ENCODE measurements around the gene TBC1D3B. TPM values are rescaled to one million over a fixed set of nuclear protein-coding genes. Genes with fewer than 3 reads are reported as not detected.

Gene TBC1D3B
- total and polyA plus RNA-seq, 10 of the 15 experiments (the other 5 are each of a cell fraction or from before 2014, with no cell fraction given) = 0.67 to 8.5 (median 1.7) TPM; not detected in 2

DNA sequence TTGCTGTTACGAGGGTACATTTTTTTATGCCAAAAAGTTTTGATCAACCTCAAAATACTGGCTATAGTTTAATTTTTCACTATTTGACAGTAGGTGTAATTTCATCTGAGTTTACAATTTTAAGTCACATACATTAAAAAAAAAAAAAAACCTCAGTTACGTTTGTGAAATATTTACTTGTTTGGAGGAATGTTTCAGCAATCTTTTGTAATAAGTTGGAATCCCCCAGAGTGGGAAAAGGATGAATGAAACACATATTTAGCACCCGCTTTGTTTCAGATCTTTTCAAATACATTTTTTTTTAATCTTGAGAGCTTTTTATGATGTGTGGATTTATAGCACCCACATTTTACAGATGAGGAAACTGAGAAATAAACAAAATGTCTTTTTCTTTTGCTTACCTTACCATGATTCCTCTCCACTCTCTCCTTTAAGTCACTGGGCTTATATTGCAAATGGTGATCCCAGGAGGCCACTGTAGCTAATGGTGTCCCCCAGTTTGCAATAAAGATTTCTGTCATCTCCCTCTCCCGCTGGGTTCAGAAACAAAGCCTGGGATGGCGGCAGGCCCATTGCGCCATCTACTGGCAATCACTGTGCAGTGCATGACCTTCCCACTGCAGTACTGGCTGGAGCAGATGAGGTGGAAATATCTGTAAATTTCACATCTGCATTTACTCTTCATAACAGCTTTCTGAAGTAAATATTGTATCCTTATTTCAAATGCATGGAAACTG, 27.7 kb downstream of the TBC1D3B start (continued):
- TF ChIP-seq, protein P1, sequence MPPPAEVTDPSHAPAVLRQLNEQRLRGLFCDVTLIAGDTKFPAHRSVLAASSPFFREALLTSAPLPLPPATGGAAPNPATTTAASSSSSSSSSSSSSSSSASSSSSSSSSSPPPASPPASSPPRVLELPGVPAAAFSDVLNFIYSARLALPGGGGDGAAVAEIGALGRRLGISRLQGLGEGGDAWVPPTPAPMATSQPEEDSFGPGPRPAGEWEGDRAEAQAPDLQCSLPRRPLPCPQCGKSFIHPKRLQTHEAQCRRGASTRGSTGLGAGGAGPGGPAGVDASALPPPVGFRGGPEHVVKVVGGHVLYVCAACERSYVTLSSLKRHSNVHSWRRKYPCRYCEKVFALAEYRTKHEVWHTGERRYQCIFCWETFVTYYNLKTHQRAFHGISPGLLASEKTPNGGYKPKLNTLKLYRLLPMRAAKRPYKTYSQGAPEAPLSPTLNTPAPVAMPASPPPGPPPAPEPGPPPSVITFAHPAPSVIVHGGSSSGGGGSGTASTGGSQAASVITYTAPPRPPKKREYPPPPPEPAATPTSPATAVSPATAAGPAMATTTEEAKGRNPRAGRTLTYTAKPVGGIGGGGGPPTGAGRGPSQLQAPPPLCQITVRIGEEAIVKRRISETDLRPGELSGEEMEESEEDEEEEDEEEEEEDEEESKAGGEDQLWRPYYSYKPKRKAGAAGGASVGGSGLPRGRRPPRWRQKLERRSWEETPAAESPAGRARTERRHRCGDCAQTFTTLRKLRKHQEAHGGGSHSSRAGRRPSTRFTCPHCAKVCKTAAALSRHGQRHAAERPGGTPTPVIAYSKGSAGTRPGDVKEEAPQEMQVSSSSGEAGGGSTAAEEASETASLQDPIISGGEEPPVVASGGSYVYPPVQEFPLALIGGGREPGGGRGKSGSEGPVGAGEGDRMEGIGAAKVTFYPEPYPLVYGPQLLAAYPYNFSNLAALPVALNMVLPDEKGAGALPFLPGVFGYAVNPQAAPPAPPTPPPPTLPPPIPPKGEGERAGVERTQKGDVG (CRISPR knock-in tag; IDR thresholded peaks at IDR 0.05) = no peak
- TF ChIP-seq BMI1 (IDR thresholded peaks at IDR 0.05; ENCODE audit: borderline replicate concordance) = no peak
- TF ChIP-seq TCF3 (IDR thresholded peaks at IDR 0.05; ENCODE audit: borderline replicate concordance, insufficient read depth, low read depth, low read length) = no peak
- TF ChIP-seq, protein P2, sequence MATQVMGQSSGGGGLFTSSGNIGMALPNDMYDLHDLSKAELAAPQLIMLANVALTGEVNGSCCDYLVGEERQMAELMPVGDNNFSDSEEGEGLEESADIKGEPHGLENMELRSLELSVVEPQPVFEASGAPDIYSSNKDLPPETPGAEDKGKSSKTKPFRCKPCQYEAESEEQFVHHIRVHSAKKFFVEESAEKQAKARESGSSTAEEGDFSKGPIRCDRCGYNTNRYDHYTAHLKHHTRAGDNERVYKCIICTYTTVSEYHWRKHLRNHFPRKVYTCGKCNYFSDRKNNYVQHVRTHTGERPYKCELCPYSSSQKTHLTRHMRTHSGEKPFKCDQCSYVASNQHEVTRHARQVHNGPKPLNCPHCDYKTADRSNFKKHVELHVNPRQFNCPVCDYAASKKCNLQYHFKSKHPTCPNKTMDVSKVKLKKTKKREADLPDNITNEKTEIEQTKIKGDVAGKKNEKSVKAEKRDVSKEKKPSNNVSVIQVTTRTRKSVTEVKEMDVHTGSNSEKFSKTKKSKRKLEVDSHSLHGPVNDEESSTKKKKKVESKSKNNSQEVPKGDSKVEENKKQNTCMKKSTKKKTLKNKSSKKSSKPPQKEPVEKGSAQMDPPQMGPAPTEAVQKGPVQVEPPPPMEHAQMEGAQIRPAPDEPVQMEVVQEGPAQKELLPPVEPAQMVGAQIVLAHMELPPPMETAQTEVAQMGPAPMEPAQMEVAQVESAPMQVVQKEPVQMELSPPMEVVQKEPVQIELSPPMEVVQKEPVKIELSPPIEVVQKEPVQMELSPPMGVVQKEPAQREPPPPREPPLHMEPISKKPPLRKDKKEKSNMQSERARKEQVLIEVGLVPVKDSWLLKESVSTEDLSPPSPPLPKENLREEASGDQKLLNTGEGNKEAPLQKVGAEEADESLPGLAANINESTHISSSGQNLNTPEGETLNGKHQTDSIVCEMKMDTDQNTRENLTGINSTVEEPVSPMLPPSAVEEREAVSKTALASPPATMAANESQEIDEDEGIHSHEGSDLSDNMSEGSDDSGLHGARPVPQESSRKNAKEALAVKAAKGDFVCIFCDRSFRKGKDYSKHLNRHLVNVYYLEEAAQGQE (IDR thresholded peaks at IDR 0.05; ENCODE audit: low read depth, low read length) = no peak
- TF ChIP-seq CREB1 (IDR thresholded peaks at IDR 0.05; ENCODE audit: low read depth) = no peak
- no peak for TF ChIP-seq KLF5 (IDR thresholded peaks at IDR 0.05; ENCODE audit: partially characterized antibody)
- peak; percentile 34; the same call in 1 of the 2 replicates for TF ChIP-seq PAX5 (IDR thresholded peaks at IDR 0.05; ENCODE audit: borderline replicate concordance, low read depth, low read length)
- TF ChIP-seq, protein P3, sequence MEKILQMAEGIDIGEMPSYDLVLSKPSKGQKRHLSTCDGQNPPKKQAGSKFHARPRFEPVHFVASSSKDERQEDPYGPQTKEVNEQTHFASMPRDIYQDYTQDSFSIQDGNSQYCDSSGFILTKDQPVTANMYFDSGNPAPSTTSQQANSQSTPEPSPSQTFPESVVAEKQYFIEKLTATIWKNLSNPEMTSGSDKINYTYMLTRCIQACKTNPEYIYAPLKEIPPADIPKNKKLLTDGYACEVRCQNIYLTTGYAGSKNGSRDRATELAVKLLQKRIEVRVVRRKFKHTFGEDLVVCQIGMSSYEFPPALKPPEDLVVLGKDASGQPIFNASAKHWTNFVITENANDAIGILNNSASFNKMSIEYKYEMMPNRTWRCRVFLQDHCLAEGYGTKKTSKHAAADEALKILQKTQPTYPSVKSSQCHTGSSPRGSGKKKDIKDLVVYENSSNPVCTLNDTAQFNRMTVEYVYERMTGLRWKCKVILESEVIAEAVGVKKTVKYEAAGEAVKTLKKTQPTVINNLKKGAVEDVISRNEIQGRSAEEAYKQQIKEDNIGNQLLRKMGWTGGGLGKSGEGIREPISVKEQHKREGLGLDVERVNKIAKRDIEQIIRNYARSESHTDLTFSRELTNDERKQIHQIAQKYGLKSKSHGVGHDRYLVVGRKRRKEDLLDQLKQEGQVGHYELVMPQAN (conservative IDR thresholded peaks at IDR 0.05) = no peak
- TF ChIP-seq, protein P4, sequence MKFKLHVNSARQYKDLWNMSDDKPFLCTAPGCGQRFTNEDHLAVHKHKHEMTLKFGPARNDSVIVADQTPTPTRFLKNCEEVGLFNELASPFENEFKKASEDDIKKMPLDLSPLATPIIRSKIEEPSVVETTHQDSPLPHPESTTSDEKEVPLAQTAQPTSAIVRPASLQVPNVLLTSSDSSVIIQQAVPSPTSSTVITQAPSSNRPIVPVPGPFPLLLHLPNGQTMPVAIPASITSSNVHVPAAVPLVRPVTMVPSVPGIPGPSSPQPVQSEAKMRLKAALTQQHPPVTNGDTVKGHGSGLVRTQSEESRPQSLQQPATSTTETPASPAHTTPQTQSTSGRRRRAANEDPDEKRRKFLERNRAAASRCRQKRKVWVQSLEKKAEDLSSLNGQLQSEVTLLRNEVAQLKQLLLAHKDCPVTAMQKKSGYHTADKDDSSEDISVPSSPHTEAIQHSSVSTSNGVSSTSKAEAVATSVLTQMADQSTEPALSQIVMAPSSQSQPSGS (IDR thresholded peaks at IDR 0.05; ENCODE audit: low read length) = no peak
- no peak for TF ChIP-seq WRNIP1 (IDR thresholded peaks at IDR 0.05; ENCODE audit: borderline replicate concordance, low read depth, low read length)
- no peak for TF ChIP-seq FOXK2 (IDR thresholded peaks at IDR 0.05)
- no peak for TF ChIP-seq GATAD2B (conservative IDR thresholded peaks at IDR 0.05; ENCODE audit: low read depth)
- TF ChIP-seq, protein P5, sequence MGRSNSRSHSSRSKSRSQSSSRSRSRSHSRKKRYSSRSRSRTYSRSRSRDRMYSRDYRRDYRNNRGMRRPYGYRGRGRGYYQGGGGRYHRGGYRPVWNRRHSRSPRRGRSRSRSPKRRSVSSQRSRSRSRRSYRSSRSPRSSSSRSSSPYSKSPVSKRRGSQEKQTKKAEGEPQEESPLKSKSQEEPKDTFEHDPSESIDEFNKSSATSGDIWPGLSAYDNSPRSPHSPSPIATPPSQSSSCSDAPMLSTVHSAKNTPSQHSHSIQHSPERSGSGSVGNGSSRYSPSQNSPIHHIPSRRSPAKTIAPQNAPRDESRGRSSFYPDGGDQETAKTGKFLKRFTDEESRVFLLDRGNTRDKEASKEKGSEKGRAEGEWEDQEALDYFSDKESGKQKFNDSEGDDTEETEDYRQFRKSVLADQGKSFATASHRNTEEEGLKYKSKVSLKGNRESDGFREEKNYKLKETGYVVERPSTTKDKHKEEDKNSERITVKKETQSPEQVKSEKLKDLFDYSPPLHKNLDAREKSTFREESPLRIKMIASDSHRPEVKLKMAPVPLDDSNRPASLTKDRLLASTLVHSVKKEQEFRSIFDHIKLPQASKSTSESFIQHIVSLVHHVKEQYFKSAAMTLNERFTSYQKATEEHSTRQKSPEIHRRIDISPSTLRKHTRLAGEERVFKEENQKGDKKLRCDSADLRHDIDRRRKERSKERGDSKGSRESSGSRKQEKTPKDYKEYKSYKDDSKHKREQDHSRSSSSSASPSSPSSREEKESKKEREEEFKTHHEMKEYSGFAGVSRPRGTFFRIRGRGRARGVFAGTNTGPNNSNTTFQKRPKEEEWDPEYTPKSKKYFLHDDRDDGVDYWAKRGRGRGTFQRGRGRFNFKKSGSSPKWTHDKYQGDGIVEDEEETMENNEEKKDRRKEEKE (IDR thresholded peaks at IDR 0.05) = no peak
